GDM1 (cell line): ENCODE data around the gene ADAM17.
"Not testable (repeated sequence)": the region's sequence is repeated elsewhere in the genome, so short reads cannot be mapped to it uniquely, and the experiment has no call there.

Experiments used
- DNase-seq: peaks from one replicate; lab custom pipeline; 2025; lab: John Stamatoyannopoulos, UW

ADAM17 gene

GRCh38 chr2:9565436-9566153 is 10.0 kb upstream of the ADAM17 start:
- no peak for DNase-seq

- DNase-seq, result no peak
These were observed 5.0 kb upstream of the ADAM17 start for GRCh38 chr2:9560628-9561027.

- no peak for DNase-seq
These were observed 3.3 kb upstream of the ADAM17 start for GRCh38 chr2:9558948-9559381.

GRCh38 chr2:9556121-9556743 is 602 bp upstream of the ADAM17 start:
- DNase-seq, result no peak

GRCh38 chr2:9554921-9555296 is 721 bp downstream of the ADAM17 start:
- DNase-seq, result peak; percentile 23

GRCh38 chr2:9552219-9553178 is 3.1 kb downstream of the ADAM17 start:
- no peak for DNase-seq

- not testable (repeated sequence) for DNase-seq
These were observed 4.7 kb downstream of the ADAM17 start for GRCh38 chr2:9550859-9551391.

GRCh38 chr2:9549420-9549819 is 6.2 kb downstream of the ADAM17 start:
- no peak for DNase-seq

GRCh38 chr2:9548506-9548905 is 7.1 kb downstream of the ADAM17 start:
- DNase-seq, result no peak

GRCh38 chr2:9547262-9547991 is 8.2 kb downstream of the ADAM17 start:
- no peak for DNase-seq

GRCh38 chr2:9545502-9545901 is 10.1 kb downstream of the ADAM17 start:
- no peak for DNase-seq

- no peak for DNase-seq
These were observed 12.1 kb downstream of the ADAM17 start for GRCh38 chr2:9543557-9543956.

- DNase-seq, result no peak
These were observed 16.1 kb downstream of the ADAM17 start for GRCh38 chr2:9539531-9539930.

GRCh38 chr2:9538000-9538507 is 17.6 kb downstream of the ADAM17 start:
- DNase-seq, result no peak

GRCh38 chr2:9536504-9536903 is 19.1 kb downstream of the ADAM17 start:
- DNase-seq, result no peak

- no peak for DNase-seq
These were observed 20.5 kb downstream of the ADAM17 start for GRCh38 chr2:9535177-9535576.

- no peak for DNase-seq
These were observed 22.0 kb downstream of the ADAM17 start for GRCh38 chr2:9533663-9534062.

GRCh38 chr2:9532421-9532820 is 23.2 kb downstream of the ADAM17 start:
- DNase-seq, result no peak

GRCh38 chr2:9527995-9528787 is 27.4 kb downstream of the ADAM17 start:
- DNase-seq, result no peak

- DNase-seq, result no peak
These were observed 30.4 kb downstream of the ADAM17 start for GRCh38 chr2:9525266-9525665.

- no peak for DNase-seq
These were observed 31.3 kb downstream of the ADAM17 start for GRCh38 chr2:9524291-9524690.
